SK-N-SH (cell line): ENCODE data around the gene SSR4. TPM values are rescaled to one million over a fixed set of nuclear protein-coding genes. Genes with fewer than 3 reads are reported as not detected.

Source experiments
- CTCF ChIA-PET: fragments of 300-600, 350-600 bp; formaldehyde crosslinking; extraction: SDS; loops from one replicate; lab custom pipeline; 2021; lab: Yijun Ruan, JAX
- POLR2A ChIA-PET: fragments of 350-600 bp; sonication (Branson Sonifier 250); formaldehyde crosslinking; extraction: SDS; loops from one replicate; lab custom pipeline; 2020; ENCODE audit warnings: antibody characterized with exemption, inconsistent platforms; lab: Yijun Ruan, JAX
- DNase-seq: peaks from one replicate; pipeline ENCODE4 v3.0.0; 2012
- H2AFZ ChIP-seq: fragments of 200-600 bp; sonication (generic); 2 replicates; pipeline ENCODE4 v1.8.1; 2016; ENCODE audit warnings: antibody characterized with exemption, mild to moderate bottlenecking, low read depth
- H3F3A ChIP-seq: fragments of 200-600 bp; sonication (generic); replicated peaks from 2 replicates; pipeline ENCODE3; 2016; ENCODE audit warnings: antibody characterized with exemption, mild to moderate bottlenecking; ENCODE audit not compliant: insufficient read depth
- H3K27ac ChIP-seq, 2 experiments: fragments of 200-500 bp in 1 of 2; fragments of 200-600 bp in 1 of 2; sonication (Bioruptor generic) in 1 of 2; sonication (generic), shearing (Covaris generic) in 1 of 2; 2 replicates each; pipeline versions ENCODE4 v1.5.1 to v1.6.1; 2014 to 2016; ENCODE audit warnings: low read depth in 2 of 2, inconsistent platforms in 1 of 2, low read length in 1 of 2, mild to moderate bottlenecking in 1 of 2, mixed read lengths in 1 of 2
- H3K27me3 ChIP-seq: fragments of 200-600 bp; sonication (generic), shearing (Covaris generic); 2 replicates; pipeline ENCODE4 v1.6.1; 2016; ENCODE audit warnings: mixed run types; ENCODE audit not compliant: insufficient read depth
- H3K36me3 ChIP-seq, 2 experiments: fragments of 200-500 bp in 1 of 2; fragments of 200-600 bp in 1 of 2; sonication (Bioruptor generic) in 1 of 2; sonication (generic) in 1 of 2; replicated peaks in 1 of 2; 2 replicates each; pipeline versions ENCODE3 to v1.5.1; 2014 to 2016; ENCODE audit warnings: low read length in 1 of 2, mild to moderate bottlenecking in 1 of 2; ENCODE audit not compliant: insufficient read depth in 2 of 2, control insufficient read depth in 1 of 2
- H3K4me1 ChIP-seq, 2 experiments: fragments of 200-500 bp in 1 of 2; fragments of 200-600 bp in 1 of 2; sonication (Bioruptor generic) in 1 of 2; sonication (generic), shearing (Covaris generic) in 1 of 2; 2 replicates each; pipeline versions ENCODE4 v1.5.1 to v1.6.1; 2014 to 2016; ENCODE audit warnings: low read depth in 1 of 2, low read length in 1 of 2, mixed run types in 1 of 2; ENCODE audit not compliant: insufficient read depth in 2 of 2, control insufficient read depth in 1 of 2
- H3K4me2 ChIP-seq: fragments of 200-600 bp; sonication (generic), shearing (Covaris generic); 2 replicates; pipeline ENCODE4 v1.6.1; 2017; ENCODE audit warnings: mixed run types
- H3K4me3 ChIP-seq, 2 experiments: fragments of 200-500 bp in 1 of 2; fragments of 200-600 bp in 1 of 2; sonication (Bioruptor generic) in 1 of 2; sonication (generic), shearing (Covaris generic) in 1 of 2; 2 replicates each; pipeline versions ENCODE4 v1.5.1 to v1.8.1; 2014 to 2016; ENCODE audit warnings: low read depth in 2 of 2, inconsistent platforms in 1 of 2, low read length in 1 of 2, mild to moderate bottlenecking in 1 of 2, mixed read lengths in 1 of 2, moderate library complexity in 1 of 2
- H3K79me2 ChIP-seq: fragments of 200-600 bp; sonication (generic); 2 replicates; pipeline ENCODE4 v1.8.1; 2017; ENCODE audit warnings: mild to moderate bottlenecking; ENCODE audit not compliant: insufficient read depth
- H3K9ac ChIP-seq: fragments of 200-600 bp; sonication (generic); 2 replicates; pipeline ENCODE4 v1.6.1; 2017; ENCODE audit warnings: mixed run types
- H3K9me2 ChIP-seq: fragments of 200-600 bp; sonication (generic); 2 replicates; pipeline ENCODE4 v1.6.1; 2017; ENCODE audit warnings: mixed run types
- H3K9me3 ChIP-seq: fragments of 200-600 bp; sonication (generic); 2 replicates; pipeline ENCODE4 v1.6.1; 2017; ENCODE audit warnings: mixed run types, mild to moderate bottlenecking, moderate library complexity
- H4K20me1 ChIP-seq: fragments of 200-600 bp; sonication (generic); 2 replicates; pipeline ENCODE4 v1.6.1; 2017; ENCODE audit warnings: mild to moderate bottlenecking, mixed run types; ENCODE audit not compliant: insufficient read depth
- CHD2 ChIP-seq: fragments of 150-350 bp; IDR thresholded peaks from 2 replicates; pipeline ENCODE4 v1.6.1; 2018; ENCODE audit warnings: low read length; ENCODE audit not compliant: partially characterized antibody
- EZH2phosphoT487 ChIP-seq: fragments of 200-600 bp; sonication (generic); IDR thresholded peaks from 2 replicates; pipeline ENCODE4 v1.6.1; 2017; ENCODE audit warnings: low read depth, mixed run types, mild to moderate bottlenecking, antibody characterized with exemption, moderate library complexity, borderline replicate concordance
- FOSL2 ChIP-seq: IDR thresholded peaks from 2 replicates; pipeline ENCODE4 v1.4.0; 2012; ENCODE audit warnings: low read depth, mild to moderate bottlenecking, moderate library complexity, borderline replicate concordance
- FOXM1 ChIP-seq: IDR thresholded peaks from 2 replicates; pipeline ENCODE4 v1.4.0; 2012; ENCODE audit warnings: low read depth, mild to moderate bottlenecking
- GABPA ChIP-seq: IDR thresholded peaks from 2 replicates; pipeline ENCODE4 v1.4.0; 2012; ENCODE audit warnings: low read depth, mild to moderate bottlenecking
- JUND ChIP-seq: IDR thresholded peaks from 2 replicates; pipeline ENCODE4 v1.4.0; 2012
- MEF2A ChIP-seq: IDR thresholded peaks from 2 replicates; pipeline ENCODE4 v1.4.0; 2012; ENCODE audit warnings: low read depth, borderline replicate concordance
- RFX5 ChIP-seq: IDR thresholded peaks from 2 replicates; pipeline ENCODE4 v1.6.1; 2012; ENCODE audit warnings: mild to moderate bottlenecking, improper control_type of control experiment, low read length
- SIN3A ChIP-seq: IDR thresholded peaks from 2 replicates; pipeline ENCODE4 v1.6.1; 2012; ENCODE audit warnings: low read depth, mild to moderate bottlenecking, low read length, moderate library complexity, borderline replicate concordance
- SMC3 ChIP-seq: IDR thresholded peaks from 2 replicates; pipeline ENCODE4 v1.6.1; 2012; ENCODE audit warnings: low read depth, low read length, improper control_type of control experiment
- TCF12 ChIP-seq: IDR thresholded peaks from 2 replicates; pipeline ENCODE4 v1.4.0; 2012
- TEAD4 ChIP-seq: IDR thresholded peaks from 2 replicates; pipeline ENCODE4 v1.4.0; 2012; ENCODE audit warnings: mild to moderate bottlenecking, borderline replicate concordance; ENCODE audit not compliant: insufficient read depth
- WGBS: methylation state at CpG from one replicate; pipeline ENCODE4 v1.1.6; 2017; ENCODE audit warnings: low lambda C conversion rate; 5-methylcytosine and 5-hydroxymethylcytosine counted together
- polyA plus RNA-seq, 3 experiments: library from polyadenylated mRNA; depleted of rRNA; stranded (reverse); fragments of >200 nt; gene quantifications; 2 replicates each; pipeline ENCODE4 v1.2.3, GENCODE V29; 2012
- TF ChIP-seq, protein P1 (sequence below): fragments of 150-350 bp; IDR thresholded peaks from 2 replicates; pipeline ENCODE4 v1.6.1; 2016; ENCODE audit warnings: mild to moderate bottlenecking, low read depth, low read length
- TF ChIP-seq, protein P2 (sequence below): fragments of 200-600 bp; sonication (generic); IDR thresholded peaks from 2 replicates; pipeline ENCODE4 v1.6.1; 2017; ENCODE audit warnings: antibody characterized with exemption, mild to moderate bottlenecking, moderate library complexity
- TF ChIP-seq, protein P3 (sequence below): IDR thresholded peaks from 2 replicates; pipeline ENCODE4 v1.6.1; 2012; ENCODE audit warnings: mild to moderate bottlenecking, low read depth, low read length, moderate library complexity
- TF ChIP-seq, protein P4 (sequence below): IDR thresholded peaks from 2 replicates; pipeline ENCODE4 v1.4.0; 2012; ENCODE audit warnings: low read depth, borderline replicate concordance

Gene SSR4
- polyA plus RNA-seq, 1 of the 3 experiments (the other 2 are of a cell fraction): 367 TPM

DNA sequence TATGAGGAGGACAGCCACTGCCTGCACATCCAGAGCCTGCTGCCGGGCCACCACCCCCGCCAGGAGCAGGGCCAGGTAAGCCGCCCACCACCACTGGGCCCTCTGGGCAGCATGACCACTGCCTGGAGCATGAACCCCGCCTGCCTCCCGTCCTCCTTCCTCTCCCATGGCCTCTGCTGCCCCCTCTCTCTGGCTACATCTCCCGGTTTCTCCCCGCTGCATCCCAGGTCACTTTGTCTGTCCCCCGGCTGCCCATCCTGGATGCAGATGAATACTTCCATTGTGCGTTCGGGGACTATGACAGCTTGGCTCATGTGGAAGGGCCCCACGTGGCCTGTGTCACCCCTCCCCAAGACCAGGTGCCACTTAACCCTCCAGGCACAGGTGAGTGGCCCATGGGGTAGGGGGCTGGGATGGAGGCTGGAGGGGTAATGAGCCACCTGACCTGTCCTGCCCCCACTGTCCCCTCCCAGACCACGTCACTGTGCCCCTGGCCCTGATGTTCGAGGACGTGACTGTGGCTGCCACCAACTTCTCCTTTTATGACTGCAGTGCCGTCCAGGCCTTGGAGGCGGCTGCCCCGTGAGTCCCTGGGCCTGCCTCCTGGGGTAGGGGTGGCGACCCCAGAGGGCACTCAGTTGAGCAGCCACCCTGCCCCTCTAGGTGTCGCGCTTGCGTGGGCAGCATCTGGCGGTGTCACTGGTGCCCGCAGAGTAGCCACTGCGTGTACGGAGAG is 24.4 kb upstream of the SSR4 start:
- no peaks in the 10 kb centered on the region for H3K27me3 ChIP-seq
- no peak overlapping the region for H2AFZ ChIP-seq
- 0 out of 2 replicates have a peak, but pooled peaks cover 6% of the 10 kb centered on the region for H4K20me1 ChIP-seq
- peaks cover 0 to 17% of the 10 kb centered on the region in 2 experiments; a peak in 1 of 4 replicates for H3K4me1 ChIP-seq
- CTCF ChIA-PET: no interaction called here
- WGBS: 63% methylated on average over 12 of the region's 25 CpGs
- H3K9me2 ChIP-seq: no peaks in the 10 kb centered on the region
- H3K4me3 ChIP-seq: no peak overlapping the region
- H3K9ac ChIP-seq: no peak overlapping the region
- TF ChIP-seq GABPA: no peak
- TF ChIP-seq, all 33 proteins: peak for 0
- DNase-seq: peak; percentile 29
- H3K36me3 ChIP-seq: peaks cover 0 to 4% of the 10 kb centered on the region in 2 experiments
- H3F3A ChIP-seq: no peaks in the 10 kb centered on the region
- no peaks in the 10 kb centered on the region for H3K9me3 ChIP-seq
- POLR2A ChIA-PET: no interaction called here
- no peak overlapping the region for H3K4me2 ChIP-seq
- H3K27ac ChIP-seq: no peak overlapping the region
- H3K79me2 ChIP-seq: peaks cover 6% of the 10 kb centered on the region; the same call in 1 of the 2 replicates

DNA sequence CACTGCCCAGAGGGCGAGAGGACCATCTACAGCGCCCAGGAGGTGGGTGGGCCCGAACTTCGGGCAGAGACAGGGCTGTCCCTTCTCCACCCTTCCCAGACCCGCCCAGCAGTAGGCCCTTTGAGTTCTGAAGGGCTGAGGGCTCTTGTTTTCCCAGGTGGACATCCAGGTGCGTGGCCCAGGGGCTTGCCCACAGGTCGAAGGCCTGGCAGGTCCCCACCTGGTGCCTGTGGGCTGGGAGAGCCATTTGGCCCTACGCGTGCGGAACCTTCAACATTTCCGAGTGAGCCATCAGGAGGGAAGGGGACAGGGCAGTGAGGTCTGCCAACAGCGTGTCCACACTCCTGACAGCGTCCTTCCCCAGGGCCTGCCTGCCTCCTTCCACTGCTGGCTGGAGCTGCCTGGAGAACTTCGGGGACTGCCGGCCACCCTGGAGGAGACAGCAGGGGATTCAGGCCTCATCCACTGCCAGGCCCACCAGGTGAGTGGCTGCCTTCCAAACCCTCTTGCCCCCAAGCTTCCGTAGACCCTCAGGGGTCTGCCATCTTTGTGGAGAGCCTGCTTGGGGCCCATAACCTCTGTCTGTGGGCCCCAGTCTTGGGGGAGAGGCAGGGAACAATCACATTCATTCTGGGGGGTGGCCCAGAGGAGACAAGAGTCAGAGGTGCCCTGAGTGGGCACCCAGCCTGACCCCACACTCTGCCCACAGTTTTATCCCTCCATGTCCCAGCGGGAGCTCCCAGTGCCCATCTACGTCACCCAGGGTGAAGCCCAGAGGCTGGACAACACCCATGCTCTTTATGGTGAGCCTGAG is 23.7 kb upstream of the SSR4 start:
- H3K4me2 ChIP-seq: no peak overlapping the region
- no peaks in the 10 kb centered on the region for H3K27me3 ChIP-seq
- ChIA-PET CTCF (no interaction called here), POLR2A (no interaction called here)
- peak; percentile 34 for DNase-seq
- no peak overlapping the region for H3K4me3 ChIP-seq
- peaks cover 0 to 9% of the 10 kb centered on the region in 2 experiments; a peak in 1 of 4 replicates for H3K4me1 ChIP-seq
- 28% methylated on average over 10 of the region's 18 CpGs for WGBS
- no peaks in the 10 kb centered on the region for H3K9me2 ChIP-seq
- no peak overlapping the region for H3K9ac ChIP-seq
- H3K36me3 ChIP-seq: peaks cover 0 to 4% of the 10 kb centered on the region in 2 experiments
- 0 out of 2 replicates have a peak, but pooled peaks cover 6% of the 10 kb centered on the region for H4K20me1 ChIP-seq
- H2AFZ ChIP-seq: no peak overlapping the region
- H3K79me2 ChIP-seq: no peaks in the 10 kb centered on the region
- no peaks in the 10 kb centered on the region for H3K9me3 ChIP-seq
- H3F3A ChIP-seq: no peaks in the 10 kb centered on the region
- no peak overlapping the region for H3K27ac ChIP-seq
- TF ChIP-seq TEAD4 (no peak), MEF2A (no peak), CHD2 (no peak), RFX5 (no peak), JUND (no peak), EZH2phosphoT487 (no peak), GABPA (no peak), TCF12 (no peak), SMC3 (no peak), FOSL2 (no peak), SIN3A (no peak), FOXM1 (no peak)
- TF ChIP-seq, protein P1, sequence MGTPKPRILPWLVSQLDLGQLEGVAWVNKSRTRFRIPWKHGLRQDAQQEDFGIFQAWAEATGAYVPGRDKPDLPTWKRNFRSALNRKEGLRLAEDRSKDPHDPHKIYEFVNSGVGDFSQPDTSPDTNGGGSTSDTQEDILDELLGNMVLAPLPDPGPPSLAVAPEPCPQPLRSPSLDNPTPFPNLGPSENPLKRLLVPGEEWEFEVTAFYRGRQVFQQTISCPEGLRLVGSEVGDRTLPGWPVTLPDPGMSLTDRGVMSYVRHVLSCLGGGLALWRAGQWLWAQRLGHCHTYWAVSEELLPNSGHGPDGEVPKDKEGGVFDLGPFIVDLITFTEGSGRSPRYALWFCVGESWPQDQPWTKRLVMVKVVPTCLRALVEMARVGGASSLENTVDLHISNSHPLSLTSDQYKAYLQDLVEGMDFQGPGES: no peak
- TF ChIP-seq, protein P2, sequence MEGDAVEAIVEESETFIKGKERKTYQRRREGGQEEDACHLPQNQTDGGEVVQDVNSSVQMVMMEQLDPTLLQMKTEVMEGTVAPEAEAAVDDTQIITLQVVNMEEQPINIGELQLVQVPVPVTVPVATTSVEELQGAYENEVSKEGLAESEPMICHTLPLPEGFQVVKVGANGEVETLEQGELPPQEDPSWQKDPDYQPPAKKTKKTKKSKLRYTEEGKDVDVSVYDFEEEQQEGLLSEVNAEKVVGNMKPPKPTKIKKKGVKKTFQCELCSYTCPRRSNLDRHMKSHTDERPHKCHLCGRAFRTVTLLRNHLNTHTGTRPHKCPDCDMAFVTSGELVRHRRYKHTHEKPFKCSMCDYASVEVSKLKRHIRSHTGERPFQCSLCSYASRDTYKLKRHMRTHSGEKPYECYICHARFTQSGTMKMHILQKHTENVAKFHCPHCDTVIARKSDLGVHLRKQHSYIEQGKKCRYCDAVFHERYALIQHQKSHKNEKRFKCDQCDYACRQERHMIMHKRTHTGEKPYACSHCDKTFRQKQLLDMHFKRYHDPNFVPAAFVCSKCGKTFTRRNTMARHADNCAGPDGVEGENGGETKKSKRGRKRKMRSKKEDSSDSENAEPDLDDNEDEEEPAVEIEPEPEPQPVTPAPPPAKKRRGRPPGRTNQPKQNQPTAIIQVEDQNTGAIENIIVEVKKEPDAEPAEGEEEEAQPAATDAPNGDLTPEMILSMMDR: no peak
- TF ChIP-seq, protein P3, sequence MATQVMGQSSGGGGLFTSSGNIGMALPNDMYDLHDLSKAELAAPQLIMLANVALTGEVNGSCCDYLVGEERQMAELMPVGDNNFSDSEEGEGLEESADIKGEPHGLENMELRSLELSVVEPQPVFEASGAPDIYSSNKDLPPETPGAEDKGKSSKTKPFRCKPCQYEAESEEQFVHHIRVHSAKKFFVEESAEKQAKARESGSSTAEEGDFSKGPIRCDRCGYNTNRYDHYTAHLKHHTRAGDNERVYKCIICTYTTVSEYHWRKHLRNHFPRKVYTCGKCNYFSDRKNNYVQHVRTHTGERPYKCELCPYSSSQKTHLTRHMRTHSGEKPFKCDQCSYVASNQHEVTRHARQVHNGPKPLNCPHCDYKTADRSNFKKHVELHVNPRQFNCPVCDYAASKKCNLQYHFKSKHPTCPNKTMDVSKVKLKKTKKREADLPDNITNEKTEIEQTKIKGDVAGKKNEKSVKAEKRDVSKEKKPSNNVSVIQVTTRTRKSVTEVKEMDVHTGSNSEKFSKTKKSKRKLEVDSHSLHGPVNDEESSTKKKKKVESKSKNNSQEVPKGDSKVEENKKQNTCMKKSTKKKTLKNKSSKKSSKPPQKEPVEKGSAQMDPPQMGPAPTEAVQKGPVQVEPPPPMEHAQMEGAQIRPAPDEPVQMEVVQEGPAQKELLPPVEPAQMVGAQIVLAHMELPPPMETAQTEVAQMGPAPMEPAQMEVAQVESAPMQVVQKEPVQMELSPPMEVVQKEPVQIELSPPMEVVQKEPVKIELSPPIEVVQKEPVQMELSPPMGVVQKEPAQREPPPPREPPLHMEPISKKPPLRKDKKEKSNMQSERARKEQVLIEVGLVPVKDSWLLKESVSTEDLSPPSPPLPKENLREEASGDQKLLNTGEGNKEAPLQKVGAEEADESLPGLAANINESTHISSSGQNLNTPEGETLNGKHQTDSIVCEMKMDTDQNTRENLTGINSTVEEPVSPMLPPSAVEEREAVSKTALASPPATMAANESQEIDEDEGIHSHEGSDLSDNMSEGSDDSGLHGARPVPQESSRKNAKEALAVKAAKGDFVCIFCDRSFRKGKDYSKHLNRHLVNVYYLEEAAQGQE: no peak
- TF ChIP-seq, protein P4, sequence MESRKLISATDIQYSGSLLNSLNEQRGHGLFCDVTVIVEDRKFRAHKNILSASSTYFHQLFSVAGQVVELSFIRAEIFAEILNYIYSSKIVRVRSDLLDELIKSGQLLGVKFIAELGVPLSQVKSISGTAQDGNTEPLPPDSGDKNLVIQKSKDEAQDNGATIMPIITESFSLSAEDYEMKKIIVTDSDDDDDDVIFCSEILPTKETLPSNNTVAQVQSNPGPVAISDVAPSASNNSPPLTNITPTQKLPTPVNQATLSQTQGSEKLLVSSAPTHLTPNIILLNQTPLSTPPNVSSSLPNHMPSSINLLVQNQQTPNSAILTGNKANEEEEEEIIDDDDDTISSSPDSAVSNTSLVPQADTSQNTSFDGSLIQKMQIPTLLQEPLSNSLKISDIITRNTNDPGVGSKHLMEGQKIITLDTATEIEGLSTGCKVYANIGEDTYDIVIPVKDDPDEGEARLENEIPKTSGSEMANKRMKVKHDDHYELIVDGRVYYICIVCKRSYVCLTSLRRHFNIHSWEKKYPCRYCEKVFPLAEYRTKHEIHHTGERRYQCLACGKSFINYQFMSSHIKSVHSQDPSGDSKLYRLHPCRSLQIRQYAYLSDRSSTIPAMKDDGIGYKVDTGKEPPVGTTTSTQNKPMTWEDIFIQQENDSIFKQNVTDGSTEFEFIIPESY: no peak
